Astrocyte of the hippocampus (primary cell): ENCODE measurements around the gene LSM3.

Experiments
- DNase-seq: peaks from one replicate; pipeline ENCODE4 v3.0.0; 2011; ENCODE audit warnings: low read depth, low spot score

The LSM3 gene

GRCh38 chr3:14240366-14240765 lies 61.7 kb downstream of the LSM3 start:
- DNase-seq = no peak

GRCh38 chr3:14241716-14242115 lies 63.1 kb downstream of the LSM3 start:
- DNase-seq = no peak

- DNase-seq = no peak
Observed at GRCh38 chr3:14242490-14243311, 64.1 kb downstream of the LSM3 start.

GRCh38 chr3:14243782-14244181 lies 65.2 kb downstream of the LSM3 start:
- no peak for DNase-seq

GRCh38 chr3:14244521-14245247 lies 66.1 kb downstream of the LSM3 start:
- no peak for DNase-seq

GRCh38 chr3:14245248-14245639 lies 66.6 kb downstream of the LSM3 start:
- DNase-seq = no peak

- DNase-seq = no peak
Observed at GRCh38 chr3:14245822-14246221, 67.2 kb downstream of the LSM3 start.

GRCh38 chr3:14246414-14246813 lies 67.8 kb downstream of the LSM3 start:
- no peak for DNase-seq

GRCh38 chr3:14248477-14248848 lies 69.8 kb downstream of the LSM3 start:
- no peak for DNase-seq

GRCh38 chr3:14248849-14249523 lies 70.4 kb downstream of the LSM3 start:
- DNase-seq = no peak
